GM21528 (cell line): Measurements from ENCODE around the gene SMAD1.

Source experiments
- ATAC-seq: cut with Tn5 transposase; IDR thresholded peaks from one replicate; pipeline ENCODE4 v1.9.1; 2021; ENCODE audit warnings: mild to moderate bottlenecking, moderate library complexity; ENCODE audit not compliant: unreplicated experiment, low FRiP score

Gene SMAD1

DNA sequence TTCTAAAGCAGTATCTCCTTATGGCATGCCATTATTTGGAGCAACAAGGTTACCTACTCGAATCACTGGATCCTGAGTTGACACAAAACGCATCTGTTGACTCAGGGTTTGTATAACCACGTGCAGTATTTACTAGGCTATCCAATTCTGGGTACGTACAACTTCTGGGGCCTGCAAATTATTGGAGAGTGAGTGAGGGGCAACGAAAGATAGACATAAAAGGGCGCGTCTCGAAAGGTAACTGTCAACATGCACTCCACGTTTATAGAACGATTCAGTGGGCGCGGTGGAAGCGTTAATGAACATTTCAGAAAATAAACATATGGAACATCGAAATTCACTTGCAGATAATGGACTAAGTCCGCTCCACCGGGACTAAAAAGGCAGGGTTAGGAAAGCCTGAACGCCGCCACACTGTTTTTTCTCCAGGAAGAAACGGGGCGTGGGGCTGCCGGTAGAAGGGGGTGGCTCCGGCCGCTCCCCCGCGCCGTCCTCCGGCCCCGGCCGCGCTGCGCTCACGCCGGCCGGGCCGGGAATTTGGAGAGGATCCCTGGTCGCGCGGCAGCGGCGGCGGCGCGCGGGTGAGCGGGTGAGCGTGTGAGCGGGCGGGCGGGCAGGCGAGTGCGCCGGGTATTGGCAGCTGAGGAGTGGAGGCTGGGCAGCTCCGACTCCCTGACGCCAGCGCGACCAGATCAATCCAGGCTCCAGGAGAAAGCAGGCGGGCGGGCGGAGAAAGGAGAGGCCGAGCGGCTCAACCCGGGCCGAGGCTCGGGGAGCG lies at the start of gene SMAD1:
Gene SMAD1 (plus strand): TSS at position 690 of the 778 bp plus-strand sequence. CDS start 32,761 bp downstream, outside the sequence.
- ATAC-seq: peak; percentile 50

DNA sequence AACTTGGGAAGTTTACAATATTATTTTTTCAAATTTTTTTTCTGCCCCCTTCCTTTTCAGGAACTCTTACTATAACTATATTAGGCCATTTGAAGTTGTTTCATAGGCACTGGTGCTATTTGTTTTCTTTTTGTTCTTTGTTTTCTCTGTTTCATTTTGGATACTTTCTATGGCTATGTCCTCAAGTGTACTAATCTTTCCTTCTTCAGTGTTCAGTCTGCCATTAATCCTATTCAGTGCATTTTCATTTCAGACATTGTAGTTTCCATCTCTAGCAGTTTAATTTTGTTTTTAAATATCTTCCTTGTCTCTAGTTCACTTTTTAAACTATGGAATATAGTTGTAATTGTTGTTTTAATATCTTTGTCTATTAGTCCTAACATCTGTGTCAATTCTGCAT lies 48.0 kb upstream of the SMAD1 start:
- no peak for ATAC-seq

DNA sequence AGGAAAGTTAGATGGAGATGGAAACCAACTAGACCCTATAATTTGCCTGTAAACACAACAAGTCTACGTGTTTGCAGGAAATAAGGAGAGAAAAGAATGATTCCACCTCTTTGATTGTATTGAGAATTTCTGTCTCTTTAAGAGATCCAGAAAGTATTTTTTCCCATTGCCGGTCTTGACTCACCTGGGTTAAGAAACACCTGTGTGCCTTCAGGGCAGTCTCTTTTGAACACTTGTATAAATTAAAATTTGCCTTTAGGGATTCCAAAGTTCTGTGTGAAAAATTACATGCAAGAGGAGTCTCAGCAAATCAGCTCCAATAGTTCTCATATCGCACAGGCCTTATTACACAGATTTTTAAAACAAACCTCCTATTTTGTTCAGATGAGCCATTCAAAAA lies 46.0 kb upstream of the SMAD1 start:
- ATAC-seq: no peak

DNA sequence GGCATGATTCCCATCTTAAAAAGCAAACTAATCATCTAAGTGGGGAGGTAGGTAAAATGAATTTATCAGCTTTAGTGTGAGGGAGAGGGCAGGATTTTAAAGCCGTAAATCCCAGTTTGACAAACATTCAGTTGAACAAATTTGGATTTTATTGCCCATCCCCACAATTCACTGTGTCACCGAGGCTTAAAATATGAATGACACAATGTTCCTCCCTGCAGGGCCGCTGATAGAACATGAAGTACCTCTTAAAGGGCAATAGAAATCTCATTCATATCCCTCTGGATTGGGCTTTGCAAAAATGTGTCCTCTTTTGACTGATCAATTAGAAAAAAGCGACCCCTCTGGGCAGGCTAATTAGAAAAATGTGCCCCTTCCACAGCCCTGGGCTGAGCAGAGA lies 45.5 kb upstream of the SMAD1 start:
- no peak for ATAC-seq

DNA sequence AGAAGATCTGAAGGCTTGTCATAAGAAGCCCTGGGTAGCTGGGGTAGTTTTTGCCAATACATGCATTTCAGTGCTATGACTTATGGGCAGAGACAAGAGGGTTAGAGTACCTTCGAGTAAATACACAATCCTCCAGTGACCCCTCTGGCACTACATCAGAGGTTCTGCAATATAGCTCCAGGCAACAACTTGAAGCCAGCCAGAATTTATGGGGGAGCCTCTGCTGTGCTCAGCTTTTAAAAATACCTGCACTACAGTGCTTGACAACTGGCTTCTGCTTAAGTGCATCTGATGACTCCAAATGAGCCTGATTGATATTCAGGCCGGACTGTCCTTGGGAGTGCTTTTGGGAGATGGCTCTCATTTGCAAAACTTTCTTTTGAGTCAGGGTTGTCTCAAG lies 44.9 kb upstream of the SMAD1 start:
- ATAC-seq: no peak

DNA sequence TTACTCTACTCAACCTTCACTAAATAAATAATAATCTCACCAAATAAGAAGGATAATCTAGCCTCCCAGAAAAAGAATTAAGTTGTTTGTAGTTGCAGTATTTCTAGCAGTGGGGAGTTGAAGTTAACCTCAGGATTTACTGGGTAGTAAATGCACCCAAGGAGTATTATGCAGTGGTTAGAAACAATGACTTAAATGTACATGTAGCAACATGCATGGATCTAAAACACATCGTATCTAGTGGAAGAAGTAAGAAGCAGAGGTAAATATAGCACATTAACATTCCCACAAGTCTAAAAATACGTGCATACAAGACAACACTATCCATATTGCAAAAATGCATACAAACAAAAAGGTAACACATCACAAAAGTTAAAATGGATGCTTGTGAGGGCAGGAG lies 44.2 kb upstream of the SMAD1 start:
- no peak for ATAC-seq

DNA sequence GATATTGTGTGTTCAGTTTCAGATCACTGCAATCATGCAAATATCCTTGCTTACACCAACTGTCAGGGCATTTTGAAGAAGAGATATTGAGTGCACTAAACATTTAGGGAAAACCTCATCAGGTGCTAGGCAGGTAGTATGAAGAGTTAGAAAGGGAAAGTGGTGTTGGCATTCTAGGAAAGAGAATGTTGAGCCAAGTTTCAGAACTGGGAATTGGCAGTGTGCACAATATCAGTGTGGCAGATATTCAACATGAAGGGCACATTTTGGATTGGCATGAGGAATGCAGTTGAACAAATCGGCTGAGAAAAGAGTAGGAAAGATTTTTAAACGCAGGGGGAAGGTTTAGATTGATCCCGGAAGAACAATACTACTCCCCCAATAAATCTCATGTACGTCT lies 43.4 kb upstream of the SMAD1 start:
- no peak for ATAC-seq

DNA sequence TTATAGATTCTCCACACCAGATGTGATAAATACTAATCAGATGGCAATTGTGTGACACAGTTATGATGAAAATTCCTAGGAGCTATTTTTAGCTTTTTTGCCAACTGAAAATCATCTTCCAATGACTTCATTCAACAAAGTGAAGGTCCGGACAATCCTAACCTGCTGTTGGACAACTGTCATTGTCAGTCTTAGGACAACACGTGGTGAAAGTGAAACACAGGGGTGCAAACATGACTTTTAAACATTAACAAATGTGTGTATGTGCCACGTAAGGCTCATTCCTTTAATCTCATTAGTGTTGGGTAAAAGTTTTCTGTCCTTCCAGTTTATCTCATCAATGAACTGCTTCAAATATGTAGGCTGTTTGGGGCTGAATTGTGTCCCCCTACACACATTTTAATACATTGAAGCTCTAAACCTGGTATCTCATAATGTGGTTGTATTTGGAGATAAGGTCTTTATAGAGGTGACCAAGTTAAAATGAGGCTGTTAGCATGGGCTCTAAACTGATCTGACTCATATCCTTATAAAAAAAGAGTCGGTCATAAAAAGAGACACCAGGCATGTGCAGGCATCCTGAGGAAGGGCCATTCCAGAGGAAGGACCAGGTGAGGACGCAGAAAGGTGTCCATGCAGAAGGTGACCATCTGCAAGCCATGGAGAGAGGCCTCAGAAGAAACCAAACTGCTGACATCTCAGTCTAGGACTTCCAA lies 41.2 kb upstream of the SMAD1 start:
- ATAC-seq: no peak

DNA sequence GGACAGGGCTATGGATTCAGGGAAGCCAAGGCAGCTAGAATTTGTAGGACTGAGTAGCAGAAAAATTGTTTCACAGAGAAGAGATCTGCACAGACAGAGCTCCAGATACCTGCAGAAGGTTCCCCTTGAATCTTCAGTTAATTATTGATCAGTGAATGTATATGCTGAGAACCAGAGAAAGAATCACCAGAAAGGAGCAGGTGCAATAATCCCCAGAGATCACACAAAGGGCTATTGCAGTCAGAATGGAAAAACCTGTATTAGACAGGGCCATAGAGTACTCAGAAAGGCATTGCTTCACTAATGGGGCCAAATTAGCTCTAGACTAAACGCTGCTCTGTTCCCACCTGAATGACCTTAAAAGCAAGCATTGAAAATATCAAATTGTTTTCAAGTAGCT lies 35.5 kb upstream of the SMAD1 start:
- ATAC-seq: no peak

DNA sequence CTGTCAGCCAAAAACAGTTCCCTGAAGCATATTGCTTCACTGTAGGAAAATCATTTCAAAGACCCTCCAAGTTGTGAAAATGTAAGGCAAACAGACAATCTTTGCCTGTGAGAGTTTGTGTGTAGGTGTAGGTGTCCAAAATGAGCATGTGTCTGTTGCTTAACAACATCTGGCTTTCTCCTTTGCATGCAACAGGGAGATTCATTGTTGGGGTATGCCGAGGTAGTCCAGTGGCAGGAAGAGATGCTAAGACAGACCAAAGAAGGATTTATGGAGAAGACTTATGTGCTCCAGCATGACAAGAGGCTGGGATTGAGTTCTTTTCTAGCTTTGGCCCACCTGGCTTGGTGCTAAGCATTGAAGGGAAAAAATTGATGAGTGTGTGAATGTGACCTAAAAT lies 29.8 kb upstream of the SMAD1 start:
- no peak for ATAC-seq

DNA sequence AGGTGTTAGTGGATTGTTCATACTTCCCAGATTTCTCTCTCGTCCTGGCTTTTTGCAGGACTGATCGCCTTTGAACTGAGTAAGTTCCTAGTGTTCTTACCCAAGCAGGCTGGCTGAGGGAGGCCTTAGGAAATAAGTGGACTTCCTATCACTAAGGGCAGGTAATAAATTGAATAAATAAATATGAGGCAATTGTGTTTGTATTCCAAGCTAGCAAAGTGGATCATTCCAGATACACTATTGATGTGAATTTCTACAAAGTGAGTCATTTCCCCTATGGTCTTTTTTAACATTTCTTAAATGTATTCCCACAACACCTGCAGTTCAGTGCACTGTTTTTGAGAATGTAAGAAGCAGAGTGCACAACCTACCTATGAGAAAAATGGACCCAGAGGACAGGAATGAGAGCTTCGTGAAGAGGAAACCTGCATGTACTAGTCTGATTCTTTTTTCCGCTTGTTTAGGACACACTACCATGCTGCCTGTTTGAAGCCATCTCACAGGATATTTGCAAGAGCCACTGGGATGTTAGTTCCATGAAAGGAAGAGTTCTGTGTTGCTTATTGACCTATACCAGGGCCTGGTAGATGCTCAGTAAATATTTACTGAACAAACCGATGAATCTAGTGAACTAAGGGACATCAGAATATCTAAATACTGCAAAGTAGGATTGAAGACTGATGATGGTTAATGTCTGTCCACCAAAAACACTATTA lies 29.0 kb upstream of the SMAD1 start:
- ATAC-seq: no peak

DNA sequence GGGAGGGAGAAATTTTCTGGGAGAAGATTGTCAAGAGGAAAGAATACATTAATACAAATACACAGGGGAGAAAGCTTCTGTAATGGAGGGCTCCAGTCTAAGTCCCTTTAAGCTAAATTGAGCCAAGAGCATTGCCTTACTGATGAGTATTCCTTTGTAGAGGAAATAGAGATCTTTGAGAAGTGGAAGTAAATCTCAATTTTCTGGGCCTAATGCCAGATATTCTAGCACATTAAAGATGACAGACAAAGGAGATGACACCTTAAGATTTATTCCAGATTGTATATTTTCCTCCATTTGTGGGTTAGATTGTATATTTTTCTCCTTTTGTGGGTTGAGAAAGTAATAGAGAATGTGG lies 28.5 kb upstream of the SMAD1 start:
- no peak for ATAC-seq

DNA sequence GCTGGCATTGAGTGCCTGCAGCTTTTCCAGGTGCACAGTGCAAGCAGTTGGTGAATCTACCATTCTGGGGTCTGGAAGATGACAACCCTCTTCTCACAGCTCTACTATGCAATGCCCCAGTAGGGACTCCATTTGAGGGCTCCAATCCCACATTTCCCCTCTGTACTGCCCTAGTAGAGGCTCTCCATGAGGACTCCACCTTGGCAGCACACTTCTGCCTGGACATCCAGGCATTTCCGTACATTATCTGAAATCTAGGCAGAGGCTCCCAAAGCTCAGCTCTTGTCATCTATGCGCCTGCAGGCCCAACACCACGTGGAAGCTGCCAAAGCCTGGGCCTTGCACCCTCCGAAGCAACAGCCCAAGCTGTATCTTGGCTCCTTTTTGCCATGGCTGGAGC lies 8.4 kb upstream of the SMAD1 start:
- ATAC-seq: no peak

DNA sequence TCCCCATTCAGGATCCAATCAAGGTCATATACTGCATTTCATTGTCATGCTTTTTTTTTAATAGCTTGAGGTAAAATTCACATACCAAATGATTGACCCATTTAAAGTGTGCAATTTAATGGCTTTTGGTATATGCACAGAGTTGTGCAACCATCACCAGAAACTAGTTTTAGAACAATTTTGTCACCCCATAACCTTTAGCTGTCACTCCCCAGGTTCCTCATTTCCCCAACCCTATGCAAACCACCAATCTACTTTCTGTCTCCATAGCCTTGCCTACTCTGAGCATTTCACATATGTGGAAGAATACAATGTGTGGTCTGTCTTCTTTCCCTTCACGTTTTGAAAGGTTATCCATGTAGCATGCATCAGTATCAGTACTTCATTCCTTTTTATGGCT lies 1.4 kb upstream of the SMAD1 start:
- no peak for ATAC-seq

DNA sequence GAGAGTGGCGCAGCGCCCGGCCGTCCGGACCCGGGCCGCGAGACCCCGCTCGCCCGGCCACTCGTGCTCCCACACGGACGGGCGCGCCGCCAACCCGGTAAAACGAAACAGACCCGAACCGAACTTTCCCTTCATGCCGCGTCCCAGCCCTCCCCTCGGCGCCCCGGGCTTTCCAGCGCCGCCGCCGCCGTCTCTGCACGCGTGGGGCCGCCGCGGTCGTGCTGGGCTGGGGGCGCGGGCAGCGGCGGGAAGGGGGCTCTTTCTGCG lies 222 bp downstream of the SMAD1 start:
- no peak for ATAC-seq

DNA sequence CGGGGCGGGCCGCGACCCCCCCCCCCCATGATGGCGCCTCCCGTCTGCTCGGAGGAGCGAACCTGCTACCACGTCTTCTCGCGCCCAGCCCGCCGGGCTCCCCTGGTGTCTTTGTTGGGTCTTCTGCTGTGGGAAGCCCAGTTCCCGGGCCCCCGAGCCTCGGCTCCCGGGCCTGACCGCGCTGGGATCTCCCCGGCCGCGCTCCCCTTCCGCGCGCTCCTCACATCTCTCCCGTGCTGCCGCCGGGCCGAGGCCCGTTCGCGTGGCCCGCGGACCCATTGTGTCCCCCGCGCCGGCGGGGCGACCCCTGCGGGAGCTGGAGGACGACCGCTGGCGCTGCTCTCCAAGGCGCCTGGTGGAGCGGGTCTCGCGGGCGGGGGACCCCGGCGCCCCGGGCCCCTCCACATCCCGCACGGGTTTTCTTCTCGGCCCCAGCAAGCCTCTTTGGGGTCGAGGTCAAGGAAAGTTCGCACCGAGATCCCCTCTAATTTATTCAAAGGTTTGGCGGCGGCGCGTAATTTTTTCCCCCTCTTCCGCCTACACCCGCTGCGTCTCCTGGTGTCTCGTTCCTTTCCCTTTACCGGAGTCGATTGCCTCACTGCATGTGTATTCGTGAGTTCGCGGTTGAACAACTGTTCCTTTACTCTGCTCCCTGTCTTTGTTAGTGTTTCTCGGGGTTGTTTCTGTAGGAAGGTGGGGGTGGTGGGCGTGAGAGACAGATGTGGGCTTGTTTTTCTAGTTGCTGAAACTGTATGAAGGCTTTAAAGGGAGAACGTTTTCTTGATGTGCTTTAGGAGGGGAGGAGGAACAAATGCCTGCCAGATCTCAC lies 770 bp downstream of the SMAD1 start:
- peak; percentile 42 for ATAC-seq

DNA sequence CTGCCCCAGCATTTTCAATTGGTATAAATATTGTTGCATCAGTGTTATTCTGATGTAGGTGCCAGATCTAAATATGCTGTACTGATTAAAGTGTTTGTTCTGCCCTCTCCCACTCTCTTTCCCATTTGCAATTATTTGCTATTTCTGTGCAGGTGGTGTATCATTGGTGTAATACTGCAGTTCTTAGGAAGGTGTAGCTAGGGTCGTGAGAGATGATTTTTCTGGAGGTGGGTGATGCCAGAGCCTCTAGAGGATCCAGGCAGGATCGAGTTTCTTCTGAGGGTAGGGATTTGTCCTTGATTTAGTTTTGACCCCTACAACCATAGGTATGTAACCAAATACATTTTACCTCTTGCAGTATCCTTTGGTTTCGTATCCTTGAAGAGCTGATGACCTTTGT lies 1.9 kb downstream of the SMAD1 start:
- ATAC-seq: no peak

DNA sequence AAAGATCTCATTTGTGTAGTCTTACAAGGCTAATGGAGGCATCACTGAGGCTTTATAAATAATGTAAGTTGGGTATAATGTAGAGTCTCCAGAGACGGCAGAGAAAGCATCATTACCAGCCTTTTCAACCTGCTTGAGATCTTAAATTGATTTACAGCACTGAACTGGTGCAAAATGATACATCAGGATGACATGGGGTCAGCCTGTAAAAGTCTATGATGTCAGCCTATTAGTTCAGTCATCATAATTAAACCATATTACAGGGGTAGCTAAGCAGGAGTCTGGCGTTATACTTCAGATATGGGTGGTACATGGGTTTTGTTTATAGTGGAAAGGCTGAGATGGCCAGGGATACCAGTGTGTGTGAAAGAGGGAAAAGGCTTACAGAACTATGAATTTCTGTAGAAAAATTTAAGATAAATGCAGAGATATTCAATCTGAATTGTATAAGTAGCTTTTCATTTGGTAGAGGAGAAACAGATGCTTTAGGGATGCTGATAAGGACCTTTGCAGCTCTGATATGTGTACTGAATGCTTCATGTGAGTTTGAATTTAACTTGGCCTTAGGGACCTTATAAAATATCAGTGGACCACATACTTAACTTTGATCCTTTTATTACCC lies 2.7 kb downstream of the SMAD1 start:
- ATAC-seq: no peak

DNA sequence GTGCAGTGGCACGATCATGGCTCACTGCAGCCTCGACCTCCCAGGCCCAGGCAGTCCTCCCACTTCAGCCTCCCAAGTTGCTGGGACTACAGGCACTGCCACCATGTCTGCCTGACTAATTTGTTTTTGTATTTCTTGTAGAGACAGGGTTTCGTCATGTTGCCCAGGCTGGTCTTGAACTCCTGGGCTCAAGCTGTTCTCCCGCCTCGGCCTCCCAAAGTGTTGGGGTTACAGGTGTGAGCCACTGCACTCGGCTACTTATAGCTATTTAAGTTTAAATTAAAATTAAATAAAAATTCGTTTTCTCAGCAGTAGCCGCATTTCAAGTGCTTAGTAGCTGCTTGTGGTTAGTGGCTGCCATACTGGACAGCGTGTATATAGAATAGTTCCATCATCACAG lies 3.5 kb downstream of the SMAD1 start:
- no peak for ATAC-seq

DNA sequence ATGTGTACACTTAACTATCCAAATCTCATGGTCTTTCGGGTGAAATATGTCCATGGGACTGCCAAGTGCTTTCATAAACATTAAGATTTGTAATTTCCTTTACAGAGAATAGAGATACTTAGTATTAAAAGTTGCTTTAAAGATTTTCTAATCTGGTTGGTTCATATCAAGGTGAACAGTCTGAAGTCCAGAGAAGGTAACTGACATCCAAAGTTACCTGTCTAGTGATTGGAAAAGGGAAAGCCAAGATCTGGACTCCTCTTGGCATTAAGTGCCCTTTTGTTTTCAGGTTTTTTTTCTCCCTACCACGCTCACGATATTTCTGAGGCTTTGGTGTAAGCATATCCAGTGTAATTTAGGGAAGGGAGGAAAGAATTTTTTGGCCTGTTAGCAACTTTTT lies 5.0 kb downstream of the SMAD1 start:
- no peak for ATAC-seq

DNA sequence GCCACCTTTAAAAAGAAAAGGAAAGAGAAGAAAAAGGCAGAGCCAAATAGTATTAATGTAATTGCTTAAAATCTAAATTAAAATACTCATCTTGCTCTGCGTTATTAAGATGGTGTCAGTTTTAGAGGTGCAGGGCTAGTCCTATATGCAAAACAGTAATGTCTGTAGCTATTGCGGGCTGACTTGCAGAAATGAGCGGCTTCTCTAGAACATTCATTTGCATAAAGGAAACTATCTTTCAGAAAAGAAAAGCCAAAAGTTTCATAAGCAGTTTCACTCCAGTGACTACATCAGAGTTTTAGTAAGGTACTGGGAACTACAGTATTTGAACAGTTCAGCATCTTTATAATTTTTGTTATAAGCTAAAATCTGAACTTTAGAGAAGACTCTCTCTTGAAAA lies 6.0 kb downstream of the SMAD1 start:
- ATAC-seq: peak; percentile 95
